ENCODE results near the gene SLF2. TPM values are rescaled to one million over a fixed set of nuclear protein-coding genes. Genes with fewer than 3 reads are reported as not detected.

Gene SLF2
- total RNA-seq, 2 donors from 2014 or later: 15.1 to 21.9 TPM

GRCh38 chr10:100896876-100897461 lies 15.8 kb upstream of the SLF2 start:
- Histone ChIP-seq H3K27ac (no peak overlapping the region), H3K9ac (ENCODE audit: low read depth in 2 of 2, low read length in 2 of 2) (no peak overlapping the region), H3K9me3 (no peaks in the 10 kb centered on the region), H3K27me3 (no peaks in the 10 kb centered on the region), H3K4me1 (no peaks in the 10 kb centered on the region), H3K4me3 (no peak overlapping the region), H3K36me3 (no peaks in the 10 kb centered on the region)
- no peak for TF ChIP-seq CTCF (IDR thresholded peaks at IDR 0.05)
- intact Hi-C loops (cut with DNase I): no loop called here
- DNase-seq: no peak

GRCh38 chr10:100897976-100898375 lies 14.8 kb upstream of the SLF2 start:
- H3K27me3 ChIP-seq: no peaks in the 10 kb centered on the region
- intact Hi-C loops (cut with DNase I): no loop called here
- no peak overlapping the region for H3K4me3 ChIP-seq
- no peak overlapping the region for H3K27ac ChIP-seq
- DNase-seq: no peak
- H3K9me3 ChIP-seq: no peaks in the 10 kb centered on the region
- H3K4me1 ChIP-seq: no peaks in the 10 kb centered on the region
- no peak for TF ChIP-seq CTCF (IDR thresholded peaks at IDR 0.05)
- H3K36me3 ChIP-seq: no peaks in the 10 kb centered on the region
- no peak overlapping the region for H3K9ac ChIP-seq (ENCODE audit: low read depth in 2 of 2, low read length in 2 of 2)

GRCh38 chr10:100899171-100899570 lies 13.6 kb upstream of the SLF2 start:
- intact Hi-C loops (cut with DNase I): no loop called here
- DNase-seq: no peak
- no peaks in the 10 kb centered on the region for H3K4me1 ChIP-seq
- no peak overlapping the region for H3K27ac ChIP-seq
- no peak overlapping the region for H3K4me3 ChIP-seq
- no peak for TF ChIP-seq CTCF (IDR thresholded peaks at IDR 0.05)
- no peaks in the 10 kb centered on the region for H3K27me3 ChIP-seq
- H3K9ac ChIP-seq (ENCODE audit: low read depth in 2 of 2, low read length in 2 of 2): no peak overlapping the region
- no peaks in the 10 kb centered on the region for H3K9me3 ChIP-seq
- no peaks in the 10 kb centered on the region for H3K36me3 ChIP-seq

- Histone ChIP-seq H3K4me3 (no peak overlapping the region), H3K4me1 (no peaks in the 10 kb centered on the region)
Observed at GRCh38 chr10:100901051-100901450, 11.7 kb upstream of the SLF2 start.

GRCh38 chr10:100902622-100903021 lies 10.1 kb upstream of the SLF2 start:
- H3K4me1 ChIP-seq: no peaks in the 10 kb centered on the region
- no peak overlapping the region for H3K27ac ChIP-seq
- no peak overlapping the region for H3K4me3 ChIP-seq
- no peaks in the 10 kb centered on the region for H3K9me3 ChIP-seq
- no peaks in the 10 kb centered on the region for H3K36me3 ChIP-seq
- no peaks in the 10 kb centered on the region for H3K27me3 ChIP-seq
- H3K9ac ChIP-seq (ENCODE audit: low read depth in 2 of 2, low read length in 2 of 2): no peak overlapping the region
- intact Hi-C loops (cut with DNase I): no loop called here
- TF ChIP-seq CTCF (IDR thresholded peaks at IDR 0.05): no peak
- DNase-seq: no peak

More at GRCh38 chr10:100901051-100901450, 11.7 kb upstream of the SLF2 start:
- no peak for TF ChIP-seq CTCF (IDR thresholded peaks at IDR 0.05)
- intact Hi-C loops (cut with DNase I): no loop called here
- no peaks in the 10 kb centered on the region for H3K27me3 ChIP-seq
- no peak overlapping the region for H3K9ac ChIP-seq (ENCODE audit: low read depth in 2 of 2, low read length in 2 of 2)
- no peaks in the 10 kb centered on the region for H3K36me3 ChIP-seq
- no peaks in the 10 kb centered on the region for H3K9me3 ChIP-seq
- DNase-seq: no peak
- H3K27ac ChIP-seq: no peak overlapping the region
